HEK293 (cell line): ENCODE results near the gene LCE4A.

Source experiments
- CTCF ChIA-PET: fragments of 350-600 bp; formaldehyde crosslinking; extraction: SDS; loops from one replicate; lab custom pipeline; 2021; ENCODE audit warnings: antibody characterized with exemption; lab: Yijun Ruan, JAX
- POLR2A ChIA-PET: fragments of 300-600 bp; formaldehyde crosslinking; extraction: SDS; loops from one replicate; lab custom pipeline; 2020; ENCODE audit warnings: antibody characterized with exemption, inconsistent platforms; lab: Yijun Ruan, JAX
- H3K27ac ChIP-seq: fragments of 200-500 bp; sonication (Bioruptor generic); 2 replicates; pipeline ENCODE4 v1.5.1; 2014; ENCODE audit warnings: low read depth, low read length, control low read depth, inconsistent platforms; ENCODE audit errors: extremely low read depth
- H3K36me3 ChIP-seq, 2 experiments: fragments of 200-500 bp in 1 of 2; sonication (Bioruptor generic) in 1 of 2; 1 replicate in 1 of 2; 2 replicates in 1 of 2; pipeline ENCODE4 v1.5.1; 2014 to 2017; ENCODE audit warnings: inconsistent platforms in 2 of 2, low read length in 2 of 2; ENCODE audit not compliant: control insufficient read depth in 2 of 2, insufficient read depth in 1 of 2
- H3K4me1 ChIP-seq: fragments of 200-500 bp; sonication (Bioruptor generic); 2 replicates; pipeline ENCODE4 v1.5.1; 2014; ENCODE audit warnings: mild to moderate bottlenecking, low read length, inconsistent platforms; ENCODE audit not compliant: control insufficient read depth, insufficient read depth
- H3K4me3 ChIP-seq: 2 replicates; pipeline ENCODE4 v1.5.1; 2011; ENCODE audit warnings: low read depth, mild to moderate bottlenecking, control low read depth, low read length, moderate library complexity
- H3K9me3 ChIP-seq: fragments of 200-500 bp; sonication (Bioruptor generic); 2 replicates; pipeline ENCODE4 v1.5.1; 2014; ENCODE audit warnings: low read depth, low read length, inconsistent platforms; ENCODE audit not compliant: control insufficient read depth, insufficient read depth
- AEBP2 ChIP-seq: fragments of 450-650 bp; formaldehyde crosslinking; IDR thresholded peaks from 2 replicates; pipeline ENCODE4 v1.5.1; 2016; ENCODE audit warnings: missing biosample characterization, missing genetic modification characterization, borderline replicate concordance
- BCL6B ChIP-seq: fragments of 450-650 bp; formaldehyde crosslinking; IDR thresholded peaks from 2 replicates; pipeline ENCODE4 v1.5.1; 2017; ENCODE audit warnings: missing biosample characterization, missing genetic modification characterization
- GLI2 ChIP-seq: fragments of 450-650 bp; formaldehyde crosslinking; IDR thresholded peaks from 2 replicates; pipeline ENCODE4; 2017; ENCODE audit warnings: missing biosample characterization, missing genetic modification characterization, low read depth, borderline replicate concordance
- HOXD13 ChIP-seq: sonication (generic); formaldehyde crosslinking; IDR thresholded peaks from 2 replicates; pipeline ENCODE4 v1.8.0; 2022; ENCODE audit warnings: missing genetic modification reagents, borderline replicate concordance
- KLF10 ChIP-seq: fragments of 450-650 bp; IDR thresholded peaks from 2 replicates; pipeline ENCODE4 v1.5.1; 2018; ENCODE audit warnings: missing biosample characterization, mild to moderate bottlenecking, missing genetic modification characterization
- MZF1 ChIP-seq: fragments of 450-650 bp; formaldehyde crosslinking; IDR thresholded peaks from 2 replicates; pipeline ENCODE4 v1.5.1; 2017; ENCODE audit warnings: missing biosample characterization, missing genetic modification characterization, borderline replicate concordance
- REST ChIP-seq: fragments of 450-650 bp; formaldehyde crosslinking; IDR thresholded peaks from 2 replicates; pipeline ENCODE4 v1.5.1; 2016; ENCODE audit warnings: missing biosample characterization, missing genetic modification characterization
- TSHZ1 ChIP-seq: fragments of 450-650 bp; formaldehyde crosslinking; IDR thresholded peaks from 2 replicates; pipeline ENCODE4 v1.5.1; 2016; ENCODE audit warnings: missing biosample characterization, missing genetic modification characterization, borderline replicate concordance
- ZBTB11 ChIP-seq: fragments of 450-650 bp; formaldehyde crosslinking; conservative IDR thresholded peaks from 2 replicates; pipeline ENCODE4 v1.5.1; 2016; ENCODE audit warnings: low read depth, missing biosample characterization, missing genetic modification characterization
- ZBTB6 ChIP-seq: fragments of 450-650 bp; formaldehyde crosslinking; IDR thresholded peaks from 2 replicates; pipeline ENCODE4 v1.5.1; 2017; ENCODE audit warnings: missing biosample characterization, missing genetic modification characterization
- ZNF112 ChIP-seq: fragments of 450-650 bp; formaldehyde crosslinking; IDR thresholded peaks from 2 replicates; pipeline ENCODE4 v1.5.0; 2017; ENCODE audit warnings: missing biosample characterization, missing genetic modification characterization
- ZNF23 ChIP-seq: fragments of 450-650 bp; formaldehyde crosslinking; IDR thresholded peaks from 2 replicates; pipeline ENCODE4 v1.5.1; 2016; ENCODE audit warnings: missing biosample characterization, missing genetic modification characterization, borderline replicate concordance
- ZNF324 ChIP-seq: fragments of 450-650 bp; formaldehyde crosslinking; IDR thresholded peaks from 2 replicates; pipeline ENCODE4 v1.5.1; 2016; ENCODE audit warnings: missing biosample characterization, missing genetic modification characterization
- ZNF488 ChIP-seq: fragments of 450-650 bp; formaldehyde crosslinking; IDR thresholded peaks from 2 replicates; pipeline ENCODE4 v1.5.1; 2016; ENCODE audit warnings: missing biosample characterization, missing genetic modification characterization
- ZNF624 ChIP-seq: fragments of 450-650 bp; formaldehyde crosslinking; IDR thresholded peaks from 2 replicates; pipeline ENCODE4 v1.5.1; 2017; ENCODE audit warnings: missing biosample characterization, missing genetic modification characterization
- ZNF677 ChIP-seq: fragments of 450-650 bp; IDR thresholded peaks from 2 replicates; pipeline ENCODE4 v1.5.0; 2018; ENCODE audit warnings: missing biosample characterization, mild to moderate bottlenecking, missing genetic modification characterization, moderate library complexity

The LCE4A gene

GRCh38 chr1:152699746-152700145 is 8.2 kb upstream of the LCE4A start (continued):
- TF ChIP-seq ZNF23 (tag by site-specific recombination) (no peak), KLF10 (no peak), ZBTB11 (tag by site-specific recombination) (no peak), REST (no peak)

- ChIA-PET CTCF (interaction anchor here (0.5 kb wide), 1 partner anchor 64 kb away, joined by 3 read pairs; no protein-coding TSS in a partner anchor), POLR2A (no interaction called here)
- no peaks in the 10 kb centered on the region for H3K9me3 ChIP-seq
- H3K36me3 ChIP-seq: no peaks in the 10 kb centered on the region
- H3K4me3 ChIP-seq: no peak overlapping the region
- H3K4me1 ChIP-seq: no peaks in the 10 kb centered on the region
- H3K27ac ChIP-seq: no peak overlapping the region
- TF ChIP-seq HOXD13: no peak
- no peak for TF ChIP-seq MZF1 (tag by site-specific recombination)
- no peak for TF ChIP-seq GLI2
- no peak for TF ChIP-seq ZNF112 (tag by site-specific recombination)
- no peak for TF ChIP-seq TSHZ1 (tag by site-specific recombination)
- no peak for TF ChIP-seq ZNF624
- TF ChIP-seq BCL6B (tag by site-specific recombination): no peak
- no peak for TF ChIP-seq ZBTB6
- no peak for TF ChIP-seq ZNF488 (tag by site-specific recombination)
- no peak for TF ChIP-seq ZNF677 (tag by site-specific recombination)
- TF ChIP-seq ZNF324: no peak
- TF ChIP-seq AEBP2: no peak
These were observed 10.3 kb downstream of the LCE4A start for GRCh38 chr1:152718238-152718637.
